Neuron (in vitro differentiated cells): ENCODE measurements around the gene PARD3B.

ENCODE experiments used
- H2AFZ ChIP-seq: one replicate; pipeline ENCODE4 v1.6.1; 2013; ENCODE audit warnings: low read depth, mild to moderate bottlenecking, inconsistent platforms, low read length, moderate library complexity
- H3K27me3 ChIP-seq: one replicate; pipeline ENCODE4 v1.6.1; 2013; ENCODE audit warnings: low read length; ENCODE audit not compliant: insufficient read depth
- H3K36me3 ChIP-seq: one replicate; pipeline ENCODE4 v1.6.1; 2013; ENCODE audit warnings: low read length; ENCODE audit not compliant: insufficient read depth
- H3K4me1 ChIP-seq: one replicate; pipeline ENCODE4 v1.6.1; 2013; ENCODE audit warnings: low read length; ENCODE audit not compliant: insufficient read depth
- H3K4me3 ChIP-seq: 2 replicates; pipeline ENCODE4 v1.5.1; 2013; ENCODE audit warnings: mild to moderate bottlenecking, low read length, moderate library complexity
- H3K9me3 ChIP-seq: one replicate; pipeline ENCODE4 v1.6.1; 2013; ENCODE audit warnings: low read length

The PARD3B gene

GRCh38 chr2:205642599-205643356 lies 1097.5 kb downstream of the PARD3B start:
- H3K27me3 ChIP-seq: no peaks in the 10 kb centered on the region
- H3K4me3 ChIP-seq: no peak overlapping the region
- H3K4me1 ChIP-seq: peaks cover 18% of the 10 kb centered on the region
- no peak overlapping the region for H2AFZ ChIP-seq
- no peaks in the 10 kb centered on the region for H3K36me3 ChIP-seq
- no peaks in the 10 kb centered on the region for H3K9me3 ChIP-seq

DNA sequence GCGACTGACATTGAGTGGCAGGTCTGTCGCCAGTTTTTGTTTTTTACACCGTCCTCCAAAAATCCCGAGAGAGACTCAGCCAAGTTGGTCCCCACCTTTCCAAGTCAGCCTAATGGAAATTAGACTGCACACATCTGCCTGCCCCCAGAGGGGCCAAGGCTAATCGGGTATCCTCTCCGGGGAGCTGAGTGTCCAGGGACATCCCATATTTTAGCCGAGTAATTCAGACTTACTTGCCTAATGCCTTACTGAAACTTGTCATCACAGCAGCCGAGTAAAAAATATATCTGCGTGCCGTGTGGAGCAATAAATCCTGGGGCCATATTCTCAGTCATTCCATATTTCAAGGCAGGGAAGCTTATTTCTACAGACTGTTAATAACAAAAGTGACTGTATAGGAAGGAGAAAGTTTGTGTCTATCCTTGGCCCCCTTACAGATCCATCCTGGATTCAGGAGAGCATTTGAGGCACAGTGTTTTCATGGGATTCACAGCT lies 1098.2 kb downstream of the PARD3B start:
- no peaks in the 10 kb centered on the region for H3K27me3 ChIP-seq
- H3K36me3 ChIP-seq: no peaks in the 10 kb centered on the region
- H3K4me1 ChIP-seq: peaks cover 18% of the 10 kb centered on the region
- H2AFZ ChIP-seq: no peak overlapping the region
- H3K9me3 ChIP-seq: no peaks in the 10 kb centered on the region
- H3K4me3 ChIP-seq: no peak overlapping the region

GRCh38 chr2:205644018-205644417 lies 1098.7 kb downstream of the PARD3B start:
- Histone ChIP-seq H3K9me3 (no peaks in the 10 kb centered on the region), H3K36me3 (no peaks in the 10 kb centered on the region), H3K27me3 (no peaks in the 10 kb centered on the region), H2AFZ (no peak overlapping the region), H3K4me1 (peaks cover 18% of the 10 kb centered on the region), H3K4me3 (no peak overlapping the region)

DNA sequence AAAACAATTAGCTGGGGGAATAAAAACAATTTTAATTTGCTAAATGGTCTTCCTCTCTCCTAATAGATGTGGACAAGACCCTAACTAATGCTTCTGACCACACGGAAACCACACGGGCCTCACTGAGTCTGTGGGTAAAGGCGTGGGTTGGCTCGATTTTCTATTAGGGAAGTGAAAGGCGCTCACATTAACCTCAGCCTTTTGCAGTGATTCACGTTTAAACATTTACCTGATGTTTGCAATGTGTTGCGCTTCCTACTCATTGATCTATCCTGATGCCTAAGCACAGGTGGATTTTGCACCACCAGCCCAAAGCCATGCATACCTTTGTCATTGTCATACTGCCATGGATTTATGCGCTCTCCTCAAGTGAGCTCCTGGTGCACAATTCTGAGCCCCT lies 1101.4 kb downstream of the PARD3B start:
- no peak overlapping the region for H2AFZ ChIP-seq
- H3K36me3 ChIP-seq: no peaks in the 10 kb centered on the region
- H3K4me1 ChIP-seq: peaks cover 34% of the 10 kb centered on the region
- no peaks in the 10 kb centered on the region for H3K27me3 ChIP-seq
- H3K9me3 ChIP-seq: no peaks in the 10 kb centered on the region
- H3K4me3 ChIP-seq: no peak overlapping the region

GRCh38 chr2:205650450-205650849 lies 1105.2 kb downstream of the PARD3B start:
- Histone ChIP-seq H3K9me3 (no peaks in the 10 kb centered on the region), H3K4me1 (peaks cover 16% of the 10 kb centered on the region), H3K4me3 (no peak overlapping the region), H2AFZ (peak overlapping the region; percentile 0), H3K27me3 (no peaks in the 10 kb centered on the region), H3K36me3 (no peaks in the 10 kb centered on the region)

GRCh38 chr2:205650931-205651330 lies 1105.7 kb downstream of the PARD3B start:
- Histone ChIP-seq H3K4me1 (peaks cover 16% of the 10 kb centered on the region), H3K27me3 (no peaks in the 10 kb centered on the region), H3K4me3 (no peak overlapping the region), H3K9me3 (no peaks in the 10 kb centered on the region), H2AFZ (peak overlapping the region; percentile 0), H3K36me3 (no peaks in the 10 kb centered on the region)

- H2AFZ ChIP-seq: no peak overlapping the region
- no peaks in the 10 kb centered on the region for H3K27me3 ChIP-seq
- peaks cover 24% of the 10 kb centered on the region for H3K4me1 ChIP-seq
- no peak overlapping the region for H3K4me3 ChIP-seq
- no peaks in the 10 kb centered on the region for H3K36me3 ChIP-seq
- no peaks in the 10 kb centered on the region for H3K9me3 ChIP-seq
Measured at GRCh38 chr2:205651719-205652118, 1106.4 kb downstream of the PARD3B start.

DNA sequence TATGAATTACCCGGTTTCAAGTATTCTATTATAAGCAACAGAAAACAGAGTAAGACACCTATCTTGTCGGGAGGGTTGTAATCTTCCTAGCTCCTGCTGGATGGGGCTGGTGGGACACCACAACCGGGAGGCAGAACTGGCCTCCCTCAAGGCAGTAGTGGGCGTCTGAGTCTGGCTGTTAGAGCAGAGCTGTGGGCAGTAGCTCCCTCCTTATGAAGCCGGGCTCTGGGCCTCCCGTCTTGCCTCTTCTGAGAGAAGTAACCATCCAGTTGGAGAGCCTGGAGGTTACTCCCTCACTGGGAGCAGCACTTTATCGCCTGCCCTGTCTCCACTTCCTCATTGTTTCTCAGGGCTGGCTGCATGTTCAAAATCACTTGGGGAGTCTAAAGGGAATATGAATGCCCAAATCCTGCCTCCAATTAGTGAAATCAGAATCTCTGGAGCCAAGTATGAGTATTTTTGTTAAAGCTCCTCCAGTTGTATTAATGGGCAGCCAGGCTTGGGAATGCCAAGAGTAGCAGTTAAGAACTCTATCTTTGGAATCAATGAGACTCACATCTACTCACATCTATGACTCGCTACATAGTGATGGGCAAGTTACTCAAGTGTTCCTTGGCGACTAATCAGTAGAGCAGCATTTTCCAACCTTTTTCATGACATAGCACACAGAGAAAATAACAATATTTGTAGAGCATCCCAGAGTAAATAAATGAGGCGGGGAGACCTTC lies 1109.8 kb downstream of the PARD3B start:
- H3K9me3 ChIP-seq: no peaks in the 10 kb centered on the region
- no peak overlapping the region for H3K4me3 ChIP-seq
- H3K4me1 ChIP-seq: peaks cover 26% of the 10 kb centered on the region
- no peaks in the 10 kb centered on the region for H3K27me3 ChIP-seq
- no peak overlapping the region for H2AFZ ChIP-seq
- no peaks in the 10 kb centered on the region for H3K36me3 ChIP-seq

- no peaks in the 10 kb centered on the region for H3K9me3 ChIP-seq
- H3K4me1 ChIP-seq: peaks cover 17% of the 10 kb centered on the region
- no peak overlapping the region for H3K4me3 ChIP-seq
- no peaks in the 10 kb centered on the region for H3K27me3 ChIP-seq
- no peaks in the 10 kb centered on the region for H3K36me3 ChIP-seq
- peak overlapping the region; percentile 2 for H2AFZ ChIP-seq
Measured at GRCh38 chr2:205655779-205656456, 1110.6 kb downstream of the PARD3B start.

DNA sequence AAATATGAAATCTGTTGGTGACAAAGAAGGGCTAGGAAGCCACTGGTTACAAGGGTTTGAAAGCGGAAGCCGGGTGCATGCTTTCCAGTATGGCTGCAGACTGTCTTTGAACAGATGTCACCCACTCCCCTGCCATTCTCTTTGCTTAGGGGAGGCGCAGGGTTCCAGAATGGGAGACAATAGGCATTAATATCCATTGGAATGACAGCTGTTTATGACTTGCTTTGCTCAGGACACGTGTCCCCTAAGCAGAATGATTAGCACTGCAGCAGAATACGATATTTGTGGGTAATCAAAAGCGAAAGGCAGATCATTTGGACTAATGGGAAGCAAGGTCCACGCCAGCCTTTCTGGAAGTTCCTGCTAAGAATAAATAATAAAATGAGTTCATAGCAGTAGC lies 1111.2 kb downstream of the PARD3B start:
- Histone ChIP-seq H3K4me3 (no peak overlapping the region), H3K4me1 (peaks cover 12% of the 10 kb centered on the region), H3K36me3 (no peaks in the 10 kb centered on the region), H3K9me3 (no peaks in the 10 kb centered on the region), H3K27me3 (no peaks in the 10 kb centered on the region), H2AFZ (peak overlapping the region; percentile 2)

GRCh38 chr2:205656941-205657340 lies 1111.7 kb downstream of the PARD3B start:
- Histone ChIP-seq H2AFZ (no peak overlapping the region), H3K36me3 (no peaks in the 10 kb centered on the region), H3K4me3 (no peak overlapping the region), H3K4me1 (peaks cover 11% of the 10 kb centered on the region), H3K9me3 (no peaks in the 10 kb centered on the region), H3K27me3 (no peaks in the 10 kb centered on the region)

DNA sequence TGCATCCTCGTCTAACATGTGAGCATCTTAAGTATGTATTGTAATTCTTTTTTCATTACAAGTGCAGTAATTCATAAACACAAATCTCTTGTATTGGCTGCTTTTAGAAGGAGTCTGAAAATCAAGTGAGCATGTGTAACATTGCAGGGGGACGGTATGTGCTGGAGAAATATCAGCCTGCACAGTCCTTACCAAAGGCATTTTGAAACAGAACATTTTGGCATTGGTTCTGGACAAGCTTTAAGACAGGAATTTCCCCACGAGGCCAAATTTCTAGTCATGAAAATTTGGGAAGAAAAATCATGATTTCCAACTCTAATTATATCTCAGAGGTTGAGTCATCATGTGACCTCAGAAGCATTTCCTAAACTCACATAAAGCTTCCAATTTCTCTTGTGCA lies 1112.3 kb downstream of the PARD3B start:
- Histone ChIP-seq H2AFZ (no peak overlapping the region), H3K9me3 (no peaks in the 10 kb centered on the region), H3K36me3 (no peaks in the 10 kb centered on the region), H3K4me3 (no peak overlapping the region), H3K27me3 (no peaks in the 10 kb centered on the region), H3K4me1 (peaks cover 11% of the 10 kb centered on the region)

- H3K4me3 ChIP-seq: no peak overlapping the region
- H2AFZ ChIP-seq: no peak overlapping the region
- peaks cover 11% of the 10 kb centered on the region for H3K4me1 ChIP-seq
Measured at GRCh38 chr2:205658068-205658467, 1112.8 kb downstream of the PARD3B start.

More at GRCh38 chr2:205658068-205658467, 1112.8 kb downstream of the PARD3B start:
- Histone ChIP-seq H3K27me3 (no peaks in the 10 kb centered on the region), H3K36me3 (no peaks in the 10 kb centered on the region), H3K9me3 (no peaks in the 10 kb centered on the region)
